ENCODE results near the gene CCDC127.
"Not testable (repeated sequence)": the region's sequence is repeated elsewhere in the genome, so short reads cannot be mapped to it uniquely, and the experiment has no call there.

Gene CCDC127

DNA sequence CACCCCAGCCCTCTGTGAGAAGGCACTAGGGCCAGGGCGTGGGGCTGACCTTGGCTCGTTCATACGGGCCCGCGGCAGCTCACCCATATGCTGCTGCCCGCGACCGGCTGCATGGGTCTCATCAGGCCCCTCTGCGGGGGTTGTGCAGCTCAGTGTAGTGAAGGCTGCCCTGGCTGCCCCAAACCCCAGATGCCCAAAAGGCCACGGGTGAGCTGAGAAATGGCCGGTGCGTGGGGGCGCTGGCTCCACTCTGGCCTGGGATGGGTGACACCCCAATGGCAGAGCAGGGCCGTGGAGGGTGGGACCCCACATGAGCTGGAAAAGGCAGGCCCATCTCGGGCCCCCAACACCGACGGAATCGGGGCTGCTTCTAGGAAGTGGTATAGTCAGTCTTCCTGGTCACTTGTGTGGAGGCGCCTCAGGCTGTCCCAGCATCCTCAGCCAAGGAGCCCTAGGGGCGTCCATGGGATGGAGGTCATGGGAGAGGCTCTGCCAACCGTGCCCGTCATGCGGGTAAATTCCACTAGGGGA is 46.1 kb downstream of the CCDC127 start:
- no peak for DNase-seq (ENCODE audit: low read depth)

DNA sequence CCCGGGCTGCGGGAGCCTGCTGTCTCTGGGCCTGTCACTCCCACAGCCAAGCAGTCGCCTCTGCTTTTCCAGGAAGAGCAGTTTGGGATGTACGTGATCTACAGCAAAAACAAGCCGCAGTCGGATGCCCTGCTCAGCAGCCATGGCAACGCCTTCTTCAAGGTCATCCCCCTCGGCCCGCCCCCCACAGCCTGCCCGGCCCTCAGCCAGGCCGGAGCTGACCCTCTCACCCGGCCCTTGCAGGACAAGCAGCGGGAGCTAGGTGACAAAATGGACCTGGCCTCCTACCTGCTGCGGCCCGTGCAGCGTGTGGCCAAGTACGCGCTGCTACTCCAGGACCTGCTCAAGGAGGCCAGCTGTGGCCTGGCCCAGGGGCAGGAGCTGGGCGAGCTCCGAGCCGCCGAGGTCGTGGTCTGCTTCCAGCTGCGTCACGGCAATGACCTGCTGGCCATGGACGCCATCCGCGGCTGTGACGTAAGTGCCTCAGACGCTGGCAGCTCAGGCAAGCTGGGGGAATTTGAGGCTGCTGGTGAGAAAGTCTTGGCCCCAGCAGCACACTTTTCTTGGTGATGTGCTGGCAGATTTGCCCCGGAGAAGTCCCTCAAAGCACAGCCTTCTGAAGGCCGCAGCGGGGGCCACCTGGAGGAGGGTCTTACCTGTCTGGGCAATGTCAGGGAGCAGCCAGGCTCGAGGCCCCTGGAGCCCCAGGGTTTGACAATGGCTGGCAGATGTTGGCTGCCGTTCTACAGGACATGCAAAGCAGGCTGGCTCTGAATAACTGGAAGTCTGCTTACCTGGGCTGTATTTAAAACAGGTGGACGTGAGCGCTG is 46.8 kb downstream of the CCDC127 start:
- no peak for DNase-seq (ENCODE audit: low read depth)

GRCh38 chr5:169728-170094 is 48.2 kb downstream of the CCDC127 start:
- no peak for DNase-seq (ENCODE audit: low read depth)

- DNase-seq (ENCODE audit: low read depth): peak; percentile 91
Measured at GRCh38 chr5:169071-169727, 48.8 kb downstream of the CCDC127 start.

GRCh38 chr5:167982-168660 is 49.8 kb downstream of the CCDC127 start:
- DNase-seq (ENCODE audit: low read depth): peak; percentile 98

DNA sequence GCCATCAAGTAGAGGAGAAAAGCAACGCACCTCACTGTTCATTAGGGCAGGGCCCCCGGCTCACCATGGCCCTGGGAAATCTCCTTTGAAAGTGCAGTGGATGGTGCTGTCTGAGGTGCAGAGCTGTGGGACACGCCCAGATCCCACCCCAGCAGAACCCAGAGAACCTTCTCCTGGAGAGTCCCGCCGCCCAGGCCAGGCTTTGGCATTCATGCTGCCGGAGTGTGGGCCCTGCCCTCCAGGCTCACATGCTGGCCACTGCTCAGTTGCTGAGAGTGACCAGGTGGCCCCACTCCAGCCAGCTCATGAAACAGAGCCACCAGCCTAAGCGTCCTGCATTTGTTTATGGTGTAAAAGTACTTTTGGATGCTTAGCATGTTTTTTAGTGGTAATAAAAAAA is 50.4 kb downstream of the CCDC127 start:
- DNase-seq (ENCODE audit: low read depth): peak; percentile 20

GRCh38 chr5:166441-167372 is 51.2 kb downstream of the CCDC127 start:
- DNase-seq (ENCODE audit: low read depth): no peak

DNA sequence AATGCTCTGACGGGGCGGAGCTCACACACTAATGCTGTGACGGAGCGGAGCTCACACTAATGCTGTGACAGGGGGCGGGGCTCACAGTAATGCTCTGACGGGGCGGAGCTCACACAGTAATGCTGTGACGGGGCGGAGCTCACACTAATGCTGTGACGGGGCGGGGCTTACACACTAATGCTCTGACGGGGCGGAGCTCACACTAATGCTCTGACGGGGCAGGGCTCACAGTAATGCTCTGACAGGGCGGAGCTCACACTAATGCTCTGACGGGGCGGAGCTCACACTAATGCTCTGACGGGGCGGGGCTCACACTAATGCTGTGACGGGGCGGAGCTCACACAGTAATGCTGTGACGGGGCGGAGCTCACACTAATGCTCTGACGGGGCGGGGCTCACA is 53.2 kb downstream of the CCDC127 start:
- DNase-seq (ENCODE audit: low read depth): not testable (repeated sequence)

GRCh38 chr5:164244-164643 is 53.7 kb downstream of the CCDC127 start:
- no peak for DNase-seq (ENCODE audit: low read depth)

GRCh38 chr5:163841-164240 is 54.1 kb downstream of the CCDC127 start:
- DNase-seq (ENCODE audit: low read depth): no peak

DNA sequence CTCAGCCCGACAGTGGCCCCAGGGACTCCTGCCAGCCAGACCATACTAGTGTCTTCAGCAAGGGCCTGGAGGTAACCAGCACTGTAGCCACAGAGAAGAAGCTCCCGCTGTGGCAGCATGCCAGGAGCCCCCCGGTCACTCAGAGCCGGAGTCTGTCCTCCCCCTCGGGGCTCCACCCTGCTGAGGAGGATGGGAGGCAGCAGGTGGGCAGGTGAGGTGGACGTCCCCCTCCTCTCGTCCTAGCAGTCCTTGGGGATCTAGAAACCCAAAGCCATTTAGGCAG is 54.7 kb downstream of the CCDC127 start:
- no peak for DNase-seq (ENCODE audit: low read depth)

- no peak for DNase-seq (ENCODE audit: low read depth)
Measured at GRCh38 chr5:162565-163337, 55.2 kb downstream of the CCDC127 start.

DNA sequence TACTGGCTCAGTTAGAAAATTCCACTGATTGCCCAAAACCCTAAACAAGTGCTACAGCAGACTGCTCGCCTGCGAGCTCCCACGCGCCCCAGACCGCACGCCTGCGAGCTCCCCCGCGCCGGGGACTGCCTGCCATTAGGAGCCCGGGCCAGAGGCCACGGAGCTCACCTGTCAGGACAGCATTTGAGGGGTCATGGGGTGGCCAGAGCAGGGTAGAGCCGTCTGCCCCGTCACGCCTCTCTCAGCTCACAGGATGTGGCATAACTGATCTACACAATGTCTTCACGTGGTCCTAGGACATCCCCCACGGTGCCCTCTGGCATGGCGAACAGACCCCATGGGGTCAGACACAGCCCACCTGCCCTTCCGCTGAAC is 55.8 kb downstream of the CCDC127 start:
- no peak for DNase-seq (ENCODE audit: low read depth)

DNA sequence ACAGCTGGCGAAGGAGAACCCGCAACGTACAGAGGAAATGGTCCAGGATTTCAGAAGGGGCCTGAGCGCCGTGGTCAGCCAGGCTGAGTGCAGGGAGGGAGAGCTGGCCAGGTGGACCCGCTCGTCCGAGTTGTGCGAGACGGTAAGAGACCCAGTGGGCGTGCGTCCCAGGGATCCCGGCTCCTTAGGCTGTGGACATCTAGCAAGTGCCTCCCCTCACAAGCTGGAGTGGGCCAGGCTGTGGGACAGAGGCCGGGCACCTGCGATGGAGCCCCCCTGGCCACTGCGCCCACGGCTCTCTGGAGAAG is 56.2 kb downstream of the CCDC127 start:
- no peak for DNase-seq (ENCODE audit: low read depth)

GRCh38 chr5:160921-161802 is 56.8 kb downstream of the CCDC127 start:
- no peak for DNase-seq (ENCODE audit: low read depth)

GRCh38 chr5:160173-160510 is 57.8 kb downstream of the CCDC127 start:
- DNase-seq (ENCODE audit: low read depth): no peak

GRCh38 chr5:159448-160172 is 58.3 kb downstream of the CCDC127 start:
- no peak for DNase-seq (ENCODE audit: low read depth)

GRCh38 chr5:158807-159447 is 59.0 kb downstream of the CCDC127 start:
- DNase-seq (ENCODE audit: low read depth): no peak

- DNase-seq (ENCODE audit: low read depth): no peak
Measured at GRCh38 chr5:157801-158200, 60.2 kb downstream of the CCDC127 start.
